Dedifferentiated amniotic fluid mesenchymal stem cell (primary cell): ENCODE data around the gene CABP5.
A peak's percentile ranks its signal among the peaks of the same experiment; 100 is the strongest.
"Not testable (repeated sequence)": the region's sequence is repeated elsewhere in the genome, so short reads cannot be mapped to it uniquely, and the experiment has no call there.

Experiments
- DNase-seq: peaks from one replicate; pipeline ENCODE4 v3.0.0-alpha.2; 2016; ENCODE audit errors: extremely low spot score

Gene CABP5

GRCh38 chr19:48043675-48044258 lies at the start of gene CABP5:
Gene CABP5, minus strand, starts transcription at chr19:48044079. Its CDS starts 157 bp downstream, at chr19:48043922.
- DNase-seq: no peak

GRCh38 chr19:48091111-48091718 lies 47.3 kb upstream of the CABP5 start:
- peak; percentile 62 for DNase-seq

GRCh38 chr19:48090281-48090802 lies 46.5 kb upstream of the CABP5 start:
- DNase-seq: no peak

GRCh38 chr19:48088991-48089390 lies 45.1 kb upstream of the CABP5 start:
- DNase-seq: not testable (repeated sequence)

- DNase-seq: no peak
Measured at GRCh38 chr19:48085904-48086864, 42.3 kb upstream of the CABP5 start.

- no peak for DNase-seq
Measured at GRCh38 chr19:48085076-48085475, 41.2 kb upstream of the CABP5 start.

GRCh38 chr19:48081106-48081505 lies 37.2 kb upstream of the CABP5 start:
- no peak for DNase-seq

- not testable (repeated sequence) for DNase-seq
Measured at GRCh38 chr19:48070177-48070769, 26.4 kb upstream of the CABP5 start.

GRCh38 chr19:48069435-48069834 lies 25.6 kb upstream of the CABP5 start:
- no peak for DNase-seq

GRCh38 chr19:48064509-48064908 lies 20.6 kb upstream of the CABP5 start:
- no peak for DNase-seq

GRCh38 chr19:48061401-48062344 lies 17.8 kb upstream of the CABP5 start:
- no peak for DNase-seq

GRCh38 chr19:48060381-48060780 lies 16.5 kb upstream of the CABP5 start:
- no peak for DNase-seq

GRCh38 chr19:48059331-48059730 lies 15.5 kb upstream of the CABP5 start:
- DNase-seq: no peak

GRCh38 chr19:48053856-48054255 lies 10.0 kb upstream of the CABP5 start:
- DNase-seq: no peak

GRCh38 chr19:48053076-48053475 lies 9.2 kb upstream of the CABP5 start:
- no peak for DNase-seq

- DNase-seq: no peak
Measured at GRCh38 chr19:48051335-48052033, 7.6 kb upstream of the CABP5 start.

GRCh38 chr19:48044561-48044960 lies 682 bp upstream of the CABP5 start:
- DNase-seq: no peak

GRCh38 chr19:48041877-48042580 lies 1.9 kb downstream of the CABP5 start:
- DNase-seq: no peak

- DNase-seq: no peak
Measured at GRCh38 chr19:48036765-48037164, 7.1 kb downstream of the CABP5 start.

GRCh38 chr19:48033604-48034003 lies 10.3 kb downstream of the CABP5 start:
- no peak for DNase-seq
